Non-pigmented ciliary epithelial cell (primary cell): ENCODE results near the gene POLR1B.
"Not testable (repeated sequence)": the region's sequence is repeated elsewhere in the genome, so short reads cannot be mapped to it uniquely, and the experiment has no call there.

Experiments used
- DNase-seq: peaks from one replicate; pipeline ENCODE4 v3.0.0-alpha.2; 2010; ENCODE audit warnings: low read depth

Gene POLR1B

GRCh38 chr2:112541315-112542122 is 746 bp upstream of the POLR1B start:
- no peak for DNase-seq

- DNase-seq, result no peak
Measured at GRCh38 chr2:112542984-112543661, 858 bp downstream of the POLR1B start.

- peak; percentile 44 for DNase-seq
Measured at GRCh38 chr2:112547333-112547732, 5.1 kb downstream of the POLR1B start.

- DNase-seq, result no peak
Measured at GRCh38 chr2:112548980-112549379, 6.7 kb downstream of the POLR1B start.

GRCh38 chr2:112566104-112566503 is 23.8 kb downstream of the POLR1B start:
- no peak for DNase-seq

- DNase-seq, result not testable (repeated sequence)
Measured at GRCh38 chr2:112566508-112566907, 24.2 kb downstream of the POLR1B start.

- DNase-seq, result no peak
Measured at GRCh38 chr2:112572005-112572404, 29.7 kb downstream of the POLR1B start.

- DNase-seq, result no peak
Measured at GRCh38 chr2:112577756-112578155, 35.5 kb downstream of the POLR1B start.

- peak; percentile 63 for DNase-seq
Measured at GRCh38 chr2:112579241-112579640, 37.0 kb downstream of the POLR1B start.

- no peak for DNase-seq
Measured at GRCh38 chr2:112580084-112580483, 37.8 kb downstream of the POLR1B start.

GRCh38 chr2:112582314-112582746 is 40.1 kb downstream of the POLR1B start:
- no peak for DNase-seq

- no peak for DNase-seq
Measured at GRCh38 chr2:112583497-112584133, 41.4 kb downstream of the POLR1B start.

GRCh38 chr2:112584134-112584890 is 42.0 kb downstream of the POLR1B start, which contains the start of gene CHCHD5:
CHCHD5 (plus strand) TSS chr2:112584609; CDS start chr2:112584648, 39 bp downstream.
- DNase-seq, result peak; percentile 76

GRCh38 chr2:112584891-112585250 is 42.6 kb downstream of the POLR1B start:
- no peak for DNase-seq

GRCh38 chr2:112585400-112585799 is 43.1 kb downstream of the POLR1B start:
- DNase-seq, result no peak

GRCh38 chr2:112585873-112586464 is 43.7 kb downstream of the POLR1B start:
- DNase-seq, result no peak

GRCh38 chr2:112588611-112589045 is 46.4 kb downstream of the POLR1B start:
- no peak for DNase-seq

- DNase-seq, result no peak
Measured at GRCh38 chr2:112591413-112591812, 49.1 kb downstream of the POLR1B start.

- no peak for DNase-seq
Measured at GRCh38 chr2:112593736-112594135, 51.5 kb downstream of the POLR1B start.

- DNase-seq, result no peak
Measured at GRCh38 chr2:112597537-112598322, 55.5 kb downstream of the POLR1B start.

- no peak for DNase-seq
Measured at GRCh38 chr2:112600634-112601033, 58.4 kb downstream of the POLR1B start.
